Measurements from ENCODE around the gene SOX6.

DNA sequence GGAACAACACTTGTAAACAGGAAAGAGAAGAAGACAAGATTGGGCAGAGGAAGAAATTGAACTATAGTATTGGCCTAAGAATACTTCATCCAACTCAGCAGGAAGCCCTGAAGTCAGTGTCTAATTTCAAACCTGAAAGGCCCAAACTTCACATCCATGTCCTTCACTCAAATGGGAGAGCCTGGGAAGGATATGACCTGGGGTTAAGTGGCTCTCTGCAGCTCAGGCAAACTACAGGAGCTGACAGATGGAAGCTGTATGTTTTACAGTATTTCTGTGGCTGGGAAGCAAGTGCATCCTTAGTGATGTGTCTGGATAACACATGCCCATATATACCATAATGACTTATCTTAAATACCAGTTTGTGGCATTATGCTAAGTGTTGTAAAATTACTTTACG lies 196.2 kb downstream of the SOX6 start:
- TF ChIP-seq, protein P1, sequence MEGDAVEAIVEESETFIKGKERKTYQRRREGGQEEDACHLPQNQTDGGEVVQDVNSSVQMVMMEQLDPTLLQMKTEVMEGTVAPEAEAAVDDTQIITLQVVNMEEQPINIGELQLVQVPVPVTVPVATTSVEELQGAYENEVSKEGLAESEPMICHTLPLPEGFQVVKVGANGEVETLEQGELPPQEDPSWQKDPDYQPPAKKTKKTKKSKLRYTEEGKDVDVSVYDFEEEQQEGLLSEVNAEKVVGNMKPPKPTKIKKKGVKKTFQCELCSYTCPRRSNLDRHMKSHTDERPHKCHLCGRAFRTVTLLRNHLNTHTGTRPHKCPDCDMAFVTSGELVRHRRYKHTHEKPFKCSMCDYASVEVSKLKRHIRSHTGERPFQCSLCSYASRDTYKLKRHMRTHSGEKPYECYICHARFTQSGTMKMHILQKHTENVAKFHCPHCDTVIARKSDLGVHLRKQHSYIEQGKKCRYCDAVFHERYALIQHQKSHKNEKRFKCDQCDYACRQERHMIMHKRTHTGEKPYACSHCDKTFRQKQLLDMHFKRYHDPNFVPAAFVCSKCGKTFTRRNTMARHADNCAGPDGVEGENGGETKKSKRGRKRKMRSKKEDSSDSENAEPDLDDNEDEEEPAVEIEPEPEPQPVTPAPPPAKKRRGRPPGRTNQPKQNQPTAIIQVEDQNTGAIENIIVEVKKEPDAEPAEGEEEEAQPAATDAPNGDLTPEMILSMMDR (conservative IDR thresholded peaks at IDR 0.05 in 1 of 2, IDR thresholded peaks at IDR 0.05 in 1 of 2; ENCODE audit: extremely low read depth in 1 of 2, insufficient read depth in 1 of 2, low read depth in 1 of 2, low read length in 2 of 2), result no peak
- no peak for TF ChIP-seq EZH2 (IDR thresholded peaks at IDR 0.05; ENCODE audit: borderline replicate concordance, low read length)

Data from mammary epithelial cell (primary cell).